GM19395 (cell line): Measurements from ENCODE around the gene SNRPA.
"Not testable (repeated sequence)": the region's sequence is repeated elsewhere in the genome, so short reads cannot be mapped to it uniquely, and the experiment has no call there.

Source experiments
- ATAC-seq: cut with Tn5 transposase; IDR thresholded peaks from one replicate; pipeline ENCODE4 v1.9.1; 2021; ENCODE audit warnings: mild to moderate bottlenecking, moderate library complexity; ENCODE audit not compliant: unreplicated experiment

SNRPA gene

GRCh38 chr19:40811478-40812341 lies 60.7 kb downstream of the SNRPA start:
- no peak for ATAC-seq

- ATAC-seq: not testable (repeated sequence)
Measured at GRCh38 chr19:40812571-40812970, 61.6 kb downstream of the SNRPA start.

- ATAC-seq: no peak
Measured at GRCh38 chr19:40813182-40813581, 62.2 kb downstream of the SNRPA start.
